Activated CD8-positive, alpha-beta memory T cell treated with anti-CD3 and anti-CD28 coated beads, Interleukin-2, amount 50 U/mL, for 4 hours (primary cell): Measurements from ENCODE around the gene NT5E.
"Not testable (repeated sequence)": the region's sequence is repeated elsewhere in the genome, so short reads cannot be mapped to it uniquely, and the experiment has no call there.

Experiments used
- DNase-seq: peaks from one replicate; pipeline ENCODE4 v3.0.0-alpha.2; 2020

Gene NT5E

GRCh38 chr6:85449818-85450759, at the start of gene NT5E:
Gene NT5E, plus strand, starts transcription at chr6:85450083. Its CDS starts 57 bp downstream, at chr6:85450140.
- peak; percentile 63 for DNase-seq

DNA sequence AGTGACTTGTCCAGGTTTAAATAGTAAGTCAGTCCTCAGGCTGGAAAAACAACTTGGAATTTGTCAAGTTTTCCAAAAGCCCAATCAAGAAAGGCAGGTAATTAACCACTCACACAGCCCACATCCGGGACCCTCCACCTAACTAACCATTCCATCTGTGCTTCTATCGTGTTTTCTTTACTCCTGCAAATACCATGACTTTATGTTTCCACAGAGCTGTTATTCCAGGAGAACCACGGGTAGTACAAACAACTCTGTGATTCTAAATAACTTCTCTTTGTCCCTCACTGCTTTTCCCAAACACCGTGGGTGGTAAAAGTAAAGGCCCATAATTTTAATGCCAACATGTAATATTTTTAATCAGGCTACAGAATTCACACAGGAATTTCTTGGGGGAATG, 49.6 kb upstream of the NT5E start:
- DNase-seq: no peak

DNA sequence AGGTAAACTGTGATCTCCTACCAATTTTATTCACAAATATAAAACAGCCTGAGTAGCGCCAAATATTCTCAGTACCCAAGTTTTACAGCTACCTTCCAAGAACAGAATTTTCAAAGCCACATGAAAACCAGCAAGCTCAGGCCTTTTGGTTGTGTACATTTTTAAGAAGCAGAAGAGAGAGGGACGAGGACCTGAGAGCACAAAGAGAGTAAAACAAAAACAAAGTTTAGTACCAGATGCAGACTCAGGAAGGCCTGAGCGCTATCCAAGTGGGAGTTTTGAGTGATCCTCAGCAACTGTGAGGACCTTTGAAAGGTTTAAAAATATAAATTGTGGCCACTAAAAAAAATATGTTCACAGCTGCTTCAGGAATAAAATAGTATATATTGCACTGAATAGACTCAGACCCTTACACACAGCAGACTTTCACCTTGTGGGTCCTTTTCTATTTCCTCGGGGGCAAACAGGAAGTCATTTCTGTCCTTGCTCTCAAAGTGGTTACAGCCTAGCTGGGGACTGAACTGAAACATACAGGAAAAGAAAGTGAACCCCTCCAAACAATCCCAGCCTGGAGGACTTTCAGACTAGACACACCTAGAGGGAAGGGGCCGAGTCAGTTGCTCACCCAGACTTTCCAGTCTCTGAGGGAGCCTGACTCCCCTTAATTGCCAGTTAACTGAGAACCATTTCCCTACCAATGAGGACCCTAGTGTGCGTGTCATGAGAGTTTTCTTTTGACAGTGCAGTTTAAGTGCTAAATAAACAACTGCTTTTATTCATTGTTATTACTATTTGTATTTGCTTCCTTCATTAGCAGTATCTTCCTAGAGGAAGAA, 48.5 kb upstream of the NT5E start:
- no peak for DNase-seq

DNA sequence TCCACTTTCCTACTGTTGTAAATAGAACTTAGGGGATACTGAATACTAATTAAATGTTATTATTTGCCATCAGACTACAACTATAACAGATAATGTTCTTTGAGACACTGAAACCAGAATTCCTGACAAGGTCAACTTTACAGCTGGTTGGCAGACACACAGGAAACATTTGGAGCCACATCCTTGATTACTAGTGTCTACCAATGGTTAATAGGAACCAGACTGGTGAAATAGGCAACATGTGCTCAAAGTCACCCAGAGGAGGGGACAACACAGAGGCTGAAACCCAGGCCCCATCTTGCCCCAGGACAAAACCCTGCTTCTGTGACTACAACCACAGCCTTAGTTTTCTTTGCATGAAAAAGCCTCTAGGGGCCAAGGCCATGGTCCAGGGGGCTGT, 47.8 kb upstream of the NT5E start:
- DNase-seq: no peak

DNA sequence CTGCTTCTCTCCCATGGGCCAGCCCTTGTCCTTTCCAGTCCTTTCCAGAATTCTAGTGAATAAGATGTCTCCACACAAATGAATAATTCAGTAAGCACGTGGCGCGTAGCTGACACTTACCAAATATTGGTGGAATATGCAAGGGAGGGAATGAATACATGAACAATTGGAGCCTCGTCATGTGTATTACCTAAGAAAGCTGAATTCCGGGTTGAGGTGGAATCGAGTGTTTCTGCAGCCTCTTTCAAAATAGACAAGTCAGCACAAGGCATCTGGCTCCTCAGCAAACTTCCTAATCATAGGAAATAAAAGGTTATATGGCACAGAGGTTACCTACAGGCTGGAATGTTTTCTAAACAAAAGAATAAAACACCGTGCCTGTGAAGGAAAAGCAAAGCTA, 47.0 kb upstream of the NT5E start:
- DNase-seq: no peak

- no peak for DNase-seq
Measured at GRCh38 chr6:85403331-85404015, 46.4 kb upstream of the NT5E start.

DNA sequence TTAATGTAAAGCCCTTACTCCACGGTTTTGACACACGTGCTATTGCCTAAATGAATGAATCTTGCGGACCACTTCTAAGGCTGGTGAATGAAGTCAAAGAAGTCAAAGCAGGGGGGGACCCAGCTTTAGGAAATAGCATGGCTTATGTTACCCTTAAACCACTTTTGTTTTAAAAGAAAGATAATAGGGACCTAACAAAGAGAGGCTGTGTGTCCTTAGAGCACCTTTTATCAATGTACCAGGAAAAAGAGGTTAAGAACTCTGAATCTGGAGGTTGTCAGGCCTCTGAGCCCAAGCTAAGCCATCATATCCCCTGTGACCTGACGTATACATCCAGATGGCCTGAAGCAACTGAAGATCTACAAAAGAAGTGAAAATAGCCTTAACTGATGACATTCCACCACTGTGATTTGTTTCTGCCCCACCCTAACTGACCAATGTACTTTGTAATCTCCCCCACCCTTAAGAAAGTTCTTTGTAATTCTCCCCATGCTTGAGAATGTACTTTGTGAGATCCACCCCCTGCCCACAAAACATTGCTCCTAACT, 45.8 kb upstream of the NT5E start:
- not testable (repeated sequence) for DNase-seq

DNA sequence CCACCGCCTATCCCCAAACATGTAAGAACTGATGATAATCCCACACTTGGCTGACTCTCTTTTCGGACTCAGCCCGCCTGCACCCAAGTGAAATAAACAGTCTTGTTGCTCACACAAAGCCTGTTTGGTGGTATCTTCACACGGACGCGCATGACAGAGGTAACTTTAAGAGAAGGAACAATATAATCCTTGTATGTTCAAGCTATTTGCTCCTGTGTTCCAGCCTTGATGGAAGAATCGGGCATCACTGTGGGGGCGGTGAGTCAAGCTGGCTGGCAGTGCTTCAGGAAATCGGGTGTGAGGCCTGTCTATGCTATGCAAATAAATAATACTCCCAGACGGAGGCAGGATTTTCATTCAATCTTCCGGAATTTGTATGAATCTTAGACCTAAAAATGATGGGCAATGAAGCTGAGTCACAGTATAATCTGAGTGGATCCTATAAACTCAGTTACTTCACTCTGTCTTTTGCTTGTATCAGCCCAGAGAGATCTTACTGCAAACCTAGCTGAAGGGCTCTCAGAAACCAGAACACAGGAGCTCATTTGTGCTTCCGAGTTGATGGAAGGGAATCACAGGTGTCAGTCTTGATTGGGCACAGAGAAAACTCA, 45.2 kb upstream of the NT5E start:
- no peak for DNase-seq

GRCh38 chr6:85405175-85405852, 44.6 kb upstream of the NT5E start:
- no peak for DNase-seq

GRCh38 chr6:85405853-85406198, 44.1 kb upstream of the NT5E start:
- DNase-seq: no peak

GRCh38 chr6:85406641-85407075, 43.2 kb upstream of the NT5E start:
- DNase-seq: no peak

DNA sequence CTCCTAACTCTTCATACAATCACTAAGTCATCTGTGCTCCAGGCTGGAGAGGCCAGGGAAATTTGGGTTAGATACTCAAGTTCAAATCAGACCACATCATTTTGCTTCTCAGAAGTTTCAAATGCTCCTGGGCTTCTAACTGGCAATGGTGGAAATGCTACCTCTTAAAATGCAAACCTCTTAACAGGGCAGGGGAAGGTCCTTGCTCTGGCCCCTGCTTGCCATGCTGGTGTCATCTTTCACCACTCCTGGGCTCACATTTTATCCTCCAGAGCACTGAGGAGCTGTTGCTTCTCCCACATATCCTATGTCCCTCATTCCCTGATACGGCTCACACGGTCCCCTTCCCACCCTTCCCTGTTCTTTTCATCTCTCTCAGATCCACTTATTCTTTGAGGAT, 41.8 kb upstream of the NT5E start:
- DNase-seq: no peak

DNA sequence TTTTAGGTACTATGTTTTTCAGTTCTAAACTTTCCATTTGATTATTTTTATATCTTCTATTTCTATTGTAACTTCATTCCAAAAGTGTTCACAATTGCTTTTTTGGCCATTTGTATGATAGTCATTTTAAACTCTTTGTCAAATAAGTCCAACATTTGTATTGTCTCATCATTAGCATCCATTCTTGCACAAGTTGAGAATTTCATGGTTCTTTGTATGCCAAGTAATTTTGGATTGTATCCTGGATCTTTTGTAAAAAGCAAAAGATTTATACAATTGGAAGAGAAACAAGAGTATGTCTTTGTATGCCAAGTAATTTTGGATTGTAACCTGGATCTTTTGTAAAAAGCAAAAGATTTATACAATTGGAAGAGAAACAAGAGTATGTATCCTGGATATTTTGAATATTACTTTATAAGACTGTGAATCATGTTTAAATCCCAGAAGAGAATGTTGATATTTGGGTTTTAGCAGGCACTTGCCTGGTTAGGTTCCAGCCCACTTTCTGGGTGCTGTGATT, 36.9 kb upstream of the NT5E start:
- DNase-seq: no peak

DNA sequence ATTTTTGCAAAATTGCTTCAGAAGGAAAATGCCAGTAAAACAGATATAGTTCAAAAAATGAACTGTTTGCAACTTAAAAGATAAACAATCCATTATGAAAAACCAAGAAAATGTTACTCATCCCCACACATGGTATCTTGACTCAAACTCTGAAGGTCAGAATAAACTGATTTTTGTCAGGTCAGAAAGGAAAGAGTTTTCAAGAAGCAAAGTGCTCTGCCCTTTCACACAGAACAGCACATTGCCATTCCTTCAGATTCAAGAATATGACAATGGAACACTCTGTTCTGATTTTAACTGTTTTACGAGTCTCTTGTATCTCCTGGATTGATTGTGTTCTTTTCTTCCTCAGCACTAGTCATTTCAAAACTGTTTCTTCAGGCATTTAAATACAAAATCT, 33.8 kb upstream of the NT5E start:
- DNase-seq: no peak

DNA sequence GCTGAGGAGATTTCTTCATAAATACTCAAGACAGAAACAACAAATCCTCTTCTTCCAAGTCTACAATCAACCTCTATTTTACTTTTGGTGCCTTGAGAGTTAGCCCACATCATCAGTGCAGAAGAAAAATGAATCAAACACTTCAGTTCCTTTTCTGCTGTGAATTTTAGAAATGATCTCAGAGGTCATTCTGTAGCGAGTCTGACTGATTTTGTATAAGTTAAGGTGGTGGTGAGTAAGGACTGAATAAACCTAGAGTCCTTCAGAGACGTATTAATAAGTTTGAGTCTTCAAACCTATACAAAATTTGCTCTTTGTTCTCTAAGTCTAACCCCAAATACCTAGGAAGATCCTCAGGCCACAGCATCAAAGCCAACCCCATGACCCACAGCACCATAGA, 33.1 kb upstream of the NT5E start:
- DNase-seq: no peak

GRCh38 chr6:85417336-85417735, 32.5 kb upstream of the NT5E start:
- DNase-seq: no peak

GRCh38 chr6:85418059-85418458, 31.8 kb upstream of the NT5E start:
- no peak for DNase-seq

GRCh38 chr6:85419046-85419759, 30.7 kb upstream of the NT5E start:
- no peak for DNase-seq

GRCh38 chr6:85420551-85420950, 29.3 kb upstream of the NT5E start:
- no peak for DNase-seq

GRCh38 chr6:85421181-85421580, 28.7 kb upstream of the NT5E start:
- no peak for DNase-seq

- no peak for DNase-seq
Measured at GRCh38 chr6:85421972-85422371, 27.9 kb upstream of the NT5E start.
